HG03565 (cell line): Measurements from ENCODE around the gene PLCB3.
A peak's percentile ranks its signal among the peaks of the same experiment; 100 is the strongest.

Source experiments
- ATAC-seq: cut with Tn5 transposase; IDR thresholded peaks from one replicate; pipeline ENCODE4 v1.9.1; 2021; ENCODE audit warnings: mild to moderate bottlenecking, moderate library complexity; ENCODE audit not compliant: unreplicated experiment

The PLCB3 gene

DNA sequence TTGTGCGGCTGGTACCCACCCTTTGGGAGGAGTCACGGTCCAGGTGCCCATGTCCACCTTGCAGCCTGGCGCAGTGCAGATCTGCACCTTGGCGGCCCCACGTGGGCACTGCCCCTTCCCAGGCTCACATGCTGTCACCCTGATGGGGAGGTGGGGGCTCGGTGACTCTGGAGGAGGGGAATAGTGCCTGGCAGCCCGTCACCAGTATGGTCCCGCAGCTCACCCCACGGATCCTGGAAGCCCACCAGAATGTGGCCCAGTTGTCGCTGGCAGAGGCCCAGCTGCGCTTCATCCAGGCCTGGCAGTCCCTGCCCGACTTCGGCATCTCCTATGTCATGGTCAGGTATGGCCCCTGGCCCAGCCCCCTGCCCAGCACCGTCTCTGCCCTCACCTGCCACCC lies 30.5 kb upstream of the PLCB3 start:
- ATAC-seq: no peak

- ATAC-seq: no peak
Measured at GRCh38 chr11:64222651-64223000, 28.7 kb upstream of the PLCB3 start.

GRCh38 chr11:64223001-64223651 lies 28.2 kb upstream of the PLCB3 start:
- no peak for ATAC-seq

GRCh38 chr11:64224151-64224890 lies 27.0 kb upstream of the PLCB3 start:
- no peak for ATAC-seq

DNA sequence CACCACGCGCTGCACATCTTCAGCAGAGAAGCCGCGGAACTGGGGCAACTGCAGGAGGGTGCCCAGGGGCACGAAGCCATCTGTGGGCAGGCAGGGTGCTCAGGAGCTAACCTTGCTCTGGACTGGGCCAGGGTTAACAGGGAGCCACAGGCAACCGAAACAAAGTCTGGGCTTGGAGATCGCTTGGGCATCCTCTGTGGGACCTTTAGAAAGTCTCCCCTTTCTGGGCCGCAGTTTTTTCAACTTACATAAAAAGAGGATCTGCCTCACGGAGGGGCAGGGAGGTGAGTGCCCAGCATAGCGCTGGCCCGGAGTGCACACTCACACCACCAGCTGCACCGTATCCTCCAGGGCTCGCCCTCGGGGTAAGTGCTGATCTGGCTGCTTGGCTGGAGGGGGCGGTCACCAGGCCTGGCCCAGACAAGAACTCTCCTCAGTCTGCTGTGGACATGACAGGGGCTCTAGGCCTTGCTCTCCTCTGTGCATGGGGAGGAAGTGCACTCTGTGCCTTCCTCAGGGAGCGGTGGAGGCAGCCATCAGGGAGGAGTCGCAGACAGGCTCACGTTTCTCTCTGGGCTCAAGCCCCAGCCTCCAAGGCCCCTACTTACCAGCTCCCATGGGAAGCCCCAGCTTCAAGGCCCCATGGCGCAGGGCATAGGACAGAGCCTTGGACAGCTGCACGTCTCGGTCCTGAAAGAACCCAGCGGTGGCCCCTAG lies 26.3 kb upstream of the PLCB3 start:
- ATAC-seq: no peak

GRCh38 chr11:64225608-64226506 lies 25.5 kb upstream of the PLCB3 start, which contains the start of the genes NUDT22 and TRPT1:
NUDT22 (plus strand) TSS chr11:64226274; CDS start chr11:64226653, 379 bp downstream.
TRPT1 (minus strand) TSS chr11:64226186; CDS start chr11:64225860, 326 bp downstream.
- ATAC-seq: no peak

GRCh38 chr11:64226507-64227051 lies 24.8 kb upstream of the PLCB3 start:
- no peak for ATAC-seq

DNA sequence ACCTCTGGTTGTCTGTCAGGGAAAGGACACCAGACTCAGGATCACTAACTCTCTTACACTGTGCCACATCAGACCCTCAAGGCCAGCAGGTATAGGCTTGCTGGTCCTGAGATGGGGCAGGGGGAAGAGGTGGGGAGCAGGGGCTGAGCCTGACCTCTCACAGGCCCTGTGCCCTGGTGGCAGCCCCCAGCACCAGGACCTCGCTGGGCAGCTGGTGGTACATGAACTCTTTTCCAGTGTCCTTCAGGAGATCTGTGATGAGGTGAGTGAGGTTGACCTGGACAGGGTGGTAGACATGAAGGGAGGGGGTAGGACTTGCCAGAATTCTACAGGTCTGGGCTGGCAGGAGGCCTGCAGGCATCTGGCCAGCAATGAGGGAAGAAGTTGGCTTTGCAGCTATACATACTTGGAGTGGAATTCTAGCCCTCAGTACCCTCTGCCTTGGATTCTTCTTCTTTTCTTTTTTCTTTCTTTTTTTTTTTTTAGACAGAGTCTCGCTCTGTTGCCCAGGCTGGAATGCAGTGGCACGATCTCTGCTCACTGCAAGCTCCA lies 23.8 kb upstream of the PLCB3 start:
- no peak for ATAC-seq

- no peak for ATAC-seq
Measured at GRCh38 chr11:64229090-64229743, 22.1 kb upstream of the PLCB3 start.

GRCh38 chr11:64229744-64230170 lies 21.6 kb upstream of the PLCB3 start:
- ATAC-seq: no peak

- ATAC-seq: peak; percentile 33
Measured at GRCh38 chr11:64230171-64230984, 21.0 kb upstream of the PLCB3 start, which contains the start of gene DNAJC4. DNAJC4 (plus strand) TSS chr11:64230548; CDS start chr11:64230855, 307 bp downstream.

- no peak for ATAC-seq
Measured at GRCh38 chr11:64230985-64231365, 20.4 kb upstream of the PLCB3 start.

- no peak for ATAC-seq
Measured at GRCh38 chr11:64231546-64231945, 19.8 kb upstream of the PLCB3 start.

- ATAC-seq: no peak
Measured at GRCh38 chr11:64232182-64232966, 19.0 kb upstream of the PLCB3 start.

DNA sequence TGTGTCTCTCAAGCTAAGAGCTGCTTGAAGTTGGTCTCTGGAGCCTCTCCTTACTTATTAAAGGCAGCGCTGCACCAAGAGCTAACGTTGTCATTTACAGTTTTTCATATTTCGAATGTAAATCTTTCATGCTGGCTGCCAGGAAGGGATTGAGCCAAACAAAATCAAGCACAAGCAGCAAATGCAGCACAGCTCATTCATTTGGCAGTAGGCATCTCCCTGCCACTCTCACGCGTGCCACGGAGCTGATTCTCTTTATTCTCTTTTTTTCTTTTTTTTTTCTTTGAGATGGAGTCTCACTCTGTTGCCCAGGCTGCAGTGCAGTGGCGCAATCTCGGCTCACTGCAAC lies 18.4 kb upstream of the PLCB3 start:
- no peak for ATAC-seq

GRCh38 chr11:64233913-64234586 lies 17.3 kb upstream of the PLCB3 start, which contains the start of gene VEGFB:
VEGFB (plus strand) TSS chr11:64234584; CDS start chr11:64234834, 250 bp downstream.
- no peak for ATAC-seq

- ATAC-seq: no peak
Measured at GRCh38 chr11:64234647-64235379, 16.5 kb upstream of the PLCB3 start.
